GM18861 (cell line): ENCODE results near the gene CNFN.

Experiments
- ATAC-seq: cut with Tn5 transposase; IDR thresholded peaks from one replicate; pipeline ENCODE4 v1.9.1; 2021; ENCODE audit not compliant: unreplicated experiment

Gene CNFN, protein sequence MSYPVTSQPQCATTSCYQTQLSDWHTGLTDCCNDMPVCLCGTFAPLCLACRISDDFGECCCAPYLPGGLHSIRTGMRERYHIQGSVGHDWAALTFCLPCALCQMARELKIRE

DNA sequence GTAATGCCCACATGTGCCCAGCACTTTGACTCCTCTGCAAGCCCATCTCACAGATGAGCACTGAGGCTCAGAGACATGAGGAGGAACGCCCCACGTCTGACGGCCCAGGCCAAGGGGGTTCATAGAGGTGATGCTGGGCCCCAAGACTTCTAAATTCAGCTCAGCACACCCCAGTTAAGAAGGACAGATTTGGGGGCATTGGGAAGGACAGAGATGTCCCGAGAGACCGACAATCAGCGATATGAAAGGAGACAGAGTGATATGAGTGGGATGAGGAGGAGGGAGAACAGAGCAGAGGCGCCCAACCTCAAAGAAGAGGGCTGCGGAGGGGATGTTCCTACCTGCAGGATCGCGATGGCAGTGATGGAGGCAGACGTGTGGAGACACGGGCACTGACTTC, at the start of gene CNFN:
Gene CNFN (minus strand): TSS at position 399 of the 400 bp plus-strand sequence. CDS start 1,260 bp downstream, outside the sequence.
- ATAC-seq = no peak

DNA sequence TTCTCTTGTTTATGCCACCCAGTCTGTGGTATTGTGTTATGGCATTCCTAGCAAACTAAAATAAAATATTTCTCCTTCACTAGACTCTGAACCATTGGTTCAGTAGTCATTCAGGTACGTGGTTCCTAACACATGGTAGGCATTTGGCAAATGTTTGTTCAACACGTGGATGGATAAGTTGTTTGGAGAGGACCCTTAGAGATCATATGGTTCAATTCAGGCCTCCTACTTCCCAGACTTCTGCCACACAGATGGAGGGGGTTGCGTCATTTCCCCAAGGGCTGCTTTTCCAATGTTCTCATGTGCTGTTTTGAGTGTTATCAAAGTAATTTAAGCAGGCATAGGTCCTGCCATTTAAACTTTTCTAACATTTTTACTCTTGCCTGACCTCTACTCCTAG, 45.9 kb upstream of the CNFN start:
- ATAC-seq = no peak

DNA sequence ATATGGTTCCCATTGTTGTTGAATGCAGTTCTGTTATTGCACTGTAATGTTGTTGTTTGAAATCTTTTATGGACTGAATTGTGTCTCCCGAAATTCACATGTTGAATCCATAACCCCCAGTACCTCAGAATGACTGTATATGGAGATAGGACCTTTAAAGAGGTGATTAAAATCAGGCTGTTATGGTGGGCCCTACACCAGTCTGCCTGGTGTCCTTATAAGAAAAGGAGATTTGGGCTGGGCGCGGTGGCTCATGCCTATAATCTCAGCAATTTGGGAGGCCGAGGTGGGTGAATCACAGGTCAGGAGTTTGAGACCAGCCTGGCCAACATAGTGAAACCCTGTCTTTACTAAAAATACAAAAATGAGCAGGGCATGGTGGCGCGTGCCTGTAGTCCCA, 45.2 kb upstream of the CNFN start:
- ATAC-seq = no peak

DNA sequence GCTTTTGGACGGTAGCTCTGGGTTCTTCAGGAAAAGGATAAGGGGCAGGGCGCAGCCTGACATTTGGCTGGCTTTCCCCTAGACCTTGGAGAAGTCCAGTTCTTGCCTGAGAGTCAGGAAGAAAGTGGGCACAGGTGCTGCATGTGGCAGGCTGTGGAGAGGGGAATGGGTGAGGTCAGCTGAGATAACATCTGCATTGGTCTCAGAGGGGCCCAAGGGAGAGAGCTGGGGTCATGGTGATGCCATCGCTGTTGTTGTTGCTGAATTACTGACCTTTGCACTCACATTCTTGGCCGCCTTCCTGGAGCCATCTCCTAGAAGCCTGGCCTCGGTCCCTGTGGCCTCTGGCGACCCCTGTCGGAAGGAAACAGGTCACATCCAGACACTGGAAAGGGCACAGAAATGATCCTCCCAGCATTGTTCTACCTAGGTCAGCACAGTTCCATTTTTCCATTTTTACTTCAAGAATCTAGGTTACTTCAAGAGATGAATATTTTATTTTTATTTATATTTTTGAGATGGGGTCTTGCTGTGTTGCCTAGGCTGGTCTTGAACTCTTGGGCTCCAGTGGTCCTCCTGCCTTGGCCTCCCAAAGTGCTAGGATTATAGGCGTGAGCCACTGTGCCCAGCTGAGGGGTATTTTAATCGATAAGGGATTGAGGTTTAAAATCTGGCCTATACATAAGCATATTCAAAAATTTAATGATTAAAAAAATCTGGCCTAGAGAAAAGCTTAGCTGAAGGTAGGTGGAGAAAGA, 43.6 kb upstream of the CNFN start:
- ATAC-seq = no peak

DNA sequence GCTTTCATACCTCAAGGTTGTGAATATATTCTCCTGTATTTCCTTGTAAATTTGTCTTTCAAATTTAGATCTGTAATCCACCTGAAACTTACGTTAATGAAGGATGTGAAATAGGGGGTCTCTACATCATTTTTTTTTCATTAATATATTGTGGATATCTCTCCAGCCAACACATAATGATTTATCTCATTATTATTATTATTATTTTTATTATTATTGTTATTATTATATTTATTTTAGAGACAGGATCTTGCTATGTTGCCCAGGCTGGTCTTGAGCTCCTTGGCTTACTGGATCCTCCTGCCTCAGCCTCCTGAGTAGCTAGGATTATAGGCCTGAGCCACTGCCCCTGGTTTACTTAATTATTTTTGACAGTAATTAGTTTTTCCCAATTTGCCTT, 41.4 kb upstream of the CNFN start:
- no peak for ATAC-seq

DNA sequence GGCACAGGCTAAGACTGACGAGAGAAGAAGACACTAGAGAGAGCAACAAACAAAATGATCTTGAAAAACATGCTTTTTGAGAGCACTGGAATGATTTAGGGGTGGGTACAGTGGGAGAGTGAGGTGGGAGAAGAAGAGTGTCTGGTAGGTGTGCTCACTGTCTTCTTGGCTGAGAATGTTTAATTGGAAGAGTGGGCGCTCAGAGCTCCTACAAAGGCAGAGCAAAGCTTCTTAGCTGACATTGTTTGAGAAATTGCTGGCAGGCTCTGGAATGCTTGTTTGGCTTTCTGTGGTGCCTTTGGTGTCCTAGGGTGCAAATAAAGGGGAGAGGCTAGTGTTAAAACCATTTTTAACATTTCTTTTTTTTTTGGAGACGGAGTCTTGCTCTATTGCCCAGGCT, 38.6 kb upstream of the CNFN start:
- ATAC-seq = no peak

DNA sequence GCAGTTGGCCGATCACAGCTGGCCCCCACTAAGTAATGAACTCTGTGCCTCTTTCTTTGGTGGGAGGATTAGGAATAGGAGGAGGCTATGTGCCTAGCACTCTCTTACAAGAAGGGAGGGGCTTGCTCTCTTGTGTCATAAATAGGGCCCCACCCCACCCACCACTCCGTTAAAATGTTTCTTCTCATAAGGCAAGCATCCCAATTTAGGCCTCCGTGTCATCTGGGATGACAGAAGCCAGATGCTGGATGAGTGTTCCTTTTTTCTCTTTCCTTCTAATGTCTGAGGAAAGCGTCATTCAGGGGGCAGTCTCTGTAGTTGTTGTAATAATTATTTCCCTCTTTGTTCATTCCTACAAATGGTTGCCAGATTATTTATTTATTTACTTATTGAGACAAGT, 37.2 kb upstream of the CNFN start, which contains the start of gene LIPE:
Gene LIPE (minus strand): TSS at position 76 of the 400 bp plus-strand sequence. CDS start 239 bp downstream, outside the sequence.
- ATAC-seq = no peak

DNA sequence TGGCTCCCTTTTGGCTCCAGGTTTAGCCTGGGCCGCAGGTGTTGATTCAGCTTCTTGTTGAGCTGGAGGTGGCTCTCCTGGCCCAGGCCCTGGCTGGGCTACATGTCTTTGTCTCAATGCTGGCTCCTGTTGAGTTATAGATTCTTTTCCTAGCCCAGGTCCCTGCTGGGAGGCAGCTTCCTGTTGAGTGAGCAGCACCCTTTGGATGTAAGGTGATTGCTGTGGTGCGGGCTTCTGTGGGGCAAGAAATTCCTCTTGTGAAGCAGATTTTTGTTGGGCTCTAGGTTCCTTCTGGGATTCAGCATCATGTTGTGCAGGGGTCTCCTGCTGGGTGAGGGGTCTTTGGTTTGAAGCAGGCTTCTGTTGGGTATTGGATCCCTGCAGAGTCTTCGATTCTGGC, 36.5 kb upstream of the CNFN start:
- no peak for ATAC-seq

DNA sequence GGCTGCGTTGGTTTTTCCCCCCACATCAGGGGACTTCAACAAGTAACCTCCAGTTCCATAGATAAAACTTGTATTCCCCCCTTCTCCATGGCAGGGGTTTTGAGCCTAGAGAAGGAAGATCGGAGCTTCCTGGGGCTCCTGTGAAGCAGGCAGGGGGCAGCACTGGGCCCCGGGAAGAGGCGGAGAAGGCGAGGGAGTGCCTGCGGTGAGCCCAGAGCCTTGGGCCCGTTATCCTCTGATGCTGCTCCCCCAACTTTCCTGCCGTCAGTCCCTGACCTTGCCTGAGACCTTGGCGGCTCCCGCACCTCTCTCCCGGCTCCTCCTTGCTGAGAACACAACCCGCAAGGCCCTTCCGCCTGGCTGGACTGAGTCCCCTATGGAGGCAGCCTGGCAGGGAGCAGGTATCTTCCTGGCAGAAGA, 34.6 kb upstream of the CNFN start:
- ATAC-seq = no peak

DNA sequence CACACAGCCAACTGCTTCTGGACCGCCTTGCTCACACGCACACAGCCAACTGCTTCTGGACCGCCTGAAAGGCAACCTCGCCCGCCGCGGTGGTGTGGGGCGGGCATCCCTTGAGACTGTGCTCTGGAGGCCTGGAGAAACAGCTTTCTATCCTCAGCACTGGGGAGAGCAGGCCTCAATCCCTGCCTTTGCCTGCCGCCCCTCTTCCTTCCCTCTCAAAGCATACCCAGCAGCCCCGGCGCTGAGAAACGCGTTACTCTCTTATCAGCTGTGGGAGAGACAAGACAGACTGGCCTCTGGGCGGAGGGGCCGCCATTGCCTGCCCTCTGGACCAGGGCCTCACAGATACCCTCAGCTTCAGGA, 34.2 kb upstream of the CNFN start:
- no peak for ATAC-seq

DNA sequence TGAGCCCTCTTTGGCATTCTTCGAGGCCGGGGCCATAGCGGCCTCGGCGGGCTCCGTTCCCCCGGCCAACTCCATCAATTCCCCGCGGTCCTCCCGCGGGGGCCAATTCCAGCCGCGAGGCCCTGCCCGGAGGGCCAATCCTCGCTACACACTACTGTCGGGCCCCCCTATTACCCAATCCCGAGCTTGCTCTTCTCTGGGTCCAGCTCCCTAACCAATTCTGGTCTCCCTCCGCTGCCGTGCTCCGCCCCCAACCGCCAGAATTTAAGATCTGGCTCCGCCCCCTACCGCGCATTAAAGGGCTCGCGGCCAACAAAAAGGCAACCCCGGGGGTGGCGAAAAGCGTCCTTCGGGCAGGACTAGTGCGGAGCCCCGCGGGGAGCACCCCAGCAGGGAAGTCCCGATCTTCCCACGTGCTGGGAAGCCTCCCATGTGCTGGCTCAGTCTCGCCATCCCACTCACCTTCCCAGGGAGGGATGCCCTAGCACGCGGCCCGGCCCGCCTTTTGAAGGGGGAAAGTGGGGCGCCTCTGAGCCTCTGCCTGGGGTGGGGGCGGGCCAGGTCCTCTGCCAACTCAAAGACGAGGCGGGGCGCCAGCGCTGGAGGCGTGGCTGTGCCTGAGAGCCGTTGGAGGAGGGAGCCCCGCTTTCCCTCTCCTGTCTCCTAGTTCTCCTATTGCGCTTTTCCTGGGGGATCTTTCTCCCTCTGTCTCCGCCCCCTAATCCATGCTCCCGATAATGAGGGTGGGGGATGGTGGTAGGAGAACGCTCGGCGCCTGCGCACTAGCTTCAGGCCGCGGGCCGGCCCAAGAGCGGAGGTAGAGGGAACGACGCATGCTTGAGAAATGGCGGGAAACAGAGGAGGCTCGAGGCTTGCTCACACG, 33.6 kb upstream of the CNFN start:
- ATAC-seq = peak; percentile 76

DNA sequence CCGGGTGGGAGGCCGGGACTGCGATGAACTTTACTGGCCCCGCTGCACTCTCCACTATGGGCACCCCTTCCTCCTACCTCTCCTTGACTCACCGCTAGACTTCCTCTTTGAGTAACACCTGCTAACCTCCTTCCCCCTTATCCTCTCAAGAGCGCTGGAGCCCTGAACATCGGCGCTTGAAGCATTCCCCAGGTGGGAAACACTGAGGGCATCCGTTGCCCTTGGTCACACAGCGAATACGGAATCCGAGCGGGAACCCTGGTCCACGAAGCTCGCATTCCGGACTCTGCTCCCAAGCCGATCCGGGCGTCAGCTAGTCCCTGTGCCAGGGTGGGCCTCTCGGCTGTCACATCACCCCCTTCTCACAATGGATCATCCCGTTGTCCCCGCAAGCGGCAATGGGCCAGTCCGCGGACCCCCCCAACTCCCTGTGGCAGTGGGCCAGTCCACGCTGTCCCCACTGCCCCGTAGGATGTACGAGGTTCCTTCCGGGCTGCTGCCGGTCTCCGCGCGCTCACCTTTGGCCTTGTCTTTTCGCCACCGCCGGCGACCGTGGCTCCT, 32.9 kb upstream of the CNFN start:
- ATAC-seq = peak; percentile 28

DNA sequence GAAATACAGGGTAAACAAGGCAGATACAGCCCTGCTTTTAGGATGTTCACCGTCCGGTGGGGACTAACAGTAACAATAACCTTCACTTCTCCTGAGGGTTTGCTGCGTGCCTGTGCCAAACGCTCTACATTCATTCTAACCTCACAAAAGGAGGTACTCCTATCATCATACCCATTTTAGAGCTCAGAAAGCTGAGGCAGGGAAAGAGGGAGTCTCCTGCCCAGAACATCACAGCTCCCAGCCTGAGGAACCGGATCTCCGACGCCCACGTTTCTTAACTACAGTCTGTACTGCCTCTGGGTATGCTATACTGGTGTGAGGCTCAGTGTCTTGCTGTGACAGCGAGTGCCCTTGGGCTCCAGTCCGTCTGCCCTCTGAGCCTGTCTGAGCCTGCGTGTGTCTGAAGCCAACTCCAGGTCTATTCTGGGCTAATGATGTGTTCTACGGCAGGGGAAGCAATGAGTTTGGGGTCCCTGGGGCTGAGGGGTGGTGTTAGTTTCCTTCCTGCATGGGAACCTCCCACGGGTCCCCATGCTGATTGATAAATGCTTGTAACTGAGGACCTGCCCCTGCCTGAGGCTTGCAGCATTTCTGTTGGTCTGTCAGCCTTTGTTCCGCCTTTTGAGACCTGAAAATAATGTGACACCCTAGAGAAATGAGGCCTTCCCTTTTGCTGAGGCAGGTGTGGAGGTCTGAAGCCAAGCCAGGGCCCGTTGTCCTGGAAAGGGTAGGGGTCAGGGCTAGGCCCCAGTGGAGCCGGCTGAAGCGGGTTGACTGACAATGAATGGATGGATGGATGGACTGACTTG, 32.2 kb upstream of the CNFN start:
- no peak for ATAC-seq

DNA sequence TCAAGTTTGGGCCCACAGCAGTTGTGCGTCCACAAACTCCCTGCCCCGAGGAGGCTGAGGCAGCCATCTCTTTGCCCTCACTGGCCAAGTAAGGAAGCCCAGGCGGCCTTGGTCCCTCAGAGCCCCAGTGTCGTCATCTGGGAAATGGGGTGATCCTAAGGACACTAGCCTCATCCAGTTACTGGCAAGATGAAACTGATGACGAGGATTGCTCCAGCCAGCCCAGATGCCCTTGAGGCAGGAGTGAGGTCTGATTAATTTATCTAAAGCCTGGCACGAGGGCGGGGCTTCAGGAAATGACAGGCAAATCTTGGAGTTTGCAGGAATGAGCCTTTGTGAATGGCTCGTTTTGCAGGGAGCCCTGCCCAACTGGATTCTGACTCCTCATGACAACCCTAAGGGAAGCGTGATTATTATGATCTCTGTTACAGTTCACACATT, 31.5 kb upstream of the CNFN start:
- ATAC-seq = no peak

DNA sequence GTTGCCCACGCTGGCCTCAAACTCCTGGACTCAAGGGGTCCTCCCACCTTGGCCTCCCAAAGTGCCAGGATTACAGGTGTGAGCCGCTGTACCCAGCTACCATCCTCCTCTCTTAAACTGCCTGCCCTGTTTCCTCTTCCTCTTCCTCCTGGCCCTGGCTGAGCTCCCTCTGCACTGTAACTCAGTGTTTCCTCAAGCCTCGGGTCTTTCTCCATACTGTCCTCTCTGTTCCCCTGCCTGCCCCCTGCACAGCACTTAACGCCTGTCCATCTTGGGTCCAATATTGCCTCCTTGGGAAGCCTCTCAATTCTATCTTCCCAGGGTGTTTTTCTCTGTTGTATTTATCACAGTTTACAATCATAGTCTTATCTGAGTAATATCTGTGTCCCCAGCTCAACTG, 31.0 kb upstream of the CNFN start:
- no peak for ATAC-seq

DNA sequence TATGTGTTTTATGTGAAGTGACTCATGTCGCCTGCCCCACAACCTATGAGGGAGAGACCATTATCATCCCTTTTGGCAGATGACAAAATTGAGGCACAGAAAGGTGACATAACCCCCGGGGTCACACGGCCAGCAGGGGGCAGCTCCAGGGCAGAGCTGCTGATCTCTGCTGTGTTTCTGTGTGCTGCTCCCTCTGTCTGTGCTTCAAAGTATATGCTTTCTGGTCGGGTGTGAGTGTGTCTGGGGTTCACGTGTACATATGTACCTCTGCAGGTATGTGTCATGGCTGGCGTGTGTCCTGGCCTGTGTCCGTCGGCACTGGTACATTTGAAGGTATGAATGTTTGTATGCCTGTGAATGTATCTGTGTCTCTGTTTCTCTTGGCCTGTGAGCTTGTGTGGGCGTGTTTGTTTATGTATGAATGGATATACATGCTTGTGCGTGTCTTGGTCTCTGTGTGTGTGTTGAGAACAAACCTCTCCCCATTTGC, 30.0 kb upstream of the CNFN start:
- ATAC-seq = peak; percentile 44

DNA sequence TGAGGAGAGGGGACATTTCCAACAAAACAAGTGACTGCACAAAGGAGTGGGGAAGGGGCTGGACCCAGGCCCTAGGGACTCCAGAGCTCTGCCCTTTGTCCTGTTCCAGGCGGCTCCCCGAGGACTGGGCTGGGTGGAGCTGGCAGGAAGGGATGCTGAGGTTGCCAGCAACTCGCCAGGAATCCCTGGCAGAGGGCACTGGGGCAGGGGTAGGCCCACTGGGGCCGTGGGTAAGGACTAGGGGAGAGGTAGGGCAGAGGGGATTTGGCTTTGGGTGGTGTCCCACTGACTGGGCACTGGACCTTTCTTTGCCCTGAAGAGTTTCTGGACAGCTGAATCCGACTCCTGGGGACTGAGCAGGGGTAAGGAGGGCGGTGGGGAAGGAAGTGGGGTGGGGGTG, 29.2 kb upstream of the CNFN start:
- ATAC-seq = no peak

DNA sequence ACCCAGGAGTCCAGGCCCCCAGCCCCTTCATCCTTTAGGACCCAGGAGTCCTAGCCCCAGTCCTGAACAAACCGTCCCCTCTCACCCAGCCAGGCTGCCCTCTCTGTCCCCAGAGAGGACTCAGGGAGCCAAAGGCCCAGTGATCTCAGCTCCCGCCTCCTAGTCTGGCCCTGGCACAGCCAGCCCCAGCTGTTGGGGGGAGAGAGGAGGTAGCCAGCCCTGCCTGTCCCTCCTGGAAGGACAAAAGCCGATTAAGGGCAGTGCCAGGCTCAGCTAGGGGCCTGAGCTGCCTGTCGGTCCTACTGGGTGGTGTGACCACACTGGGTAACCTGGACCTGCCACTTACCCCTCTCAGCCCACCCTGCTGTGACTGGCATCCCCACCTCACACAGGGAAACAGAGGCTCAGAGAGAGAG, 22.6 kb upstream of the CNFN start:
- ATAC-seq = no peak

DNA sequence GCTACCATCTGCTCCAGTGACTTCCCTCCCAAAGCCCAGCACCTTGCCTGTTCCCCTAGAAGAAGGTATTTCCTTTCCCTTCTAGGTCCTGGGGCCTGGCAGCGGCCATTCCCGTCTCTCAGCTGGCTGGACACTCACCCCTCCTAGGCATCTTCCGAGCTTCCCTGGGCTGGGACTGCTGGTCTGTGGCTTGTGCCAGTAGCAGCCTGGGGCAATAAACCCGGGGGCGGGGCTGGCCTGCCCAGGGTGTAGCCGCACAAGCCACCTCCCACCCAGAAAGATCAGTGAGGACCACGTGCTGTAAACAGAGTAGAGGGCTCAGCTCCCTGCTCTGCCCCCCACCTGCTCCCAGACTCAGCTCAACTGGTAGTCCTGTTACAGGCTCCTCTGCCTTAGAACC, 22.1 kb upstream of the CNFN start:
- no peak for ATAC-seq

DNA sequence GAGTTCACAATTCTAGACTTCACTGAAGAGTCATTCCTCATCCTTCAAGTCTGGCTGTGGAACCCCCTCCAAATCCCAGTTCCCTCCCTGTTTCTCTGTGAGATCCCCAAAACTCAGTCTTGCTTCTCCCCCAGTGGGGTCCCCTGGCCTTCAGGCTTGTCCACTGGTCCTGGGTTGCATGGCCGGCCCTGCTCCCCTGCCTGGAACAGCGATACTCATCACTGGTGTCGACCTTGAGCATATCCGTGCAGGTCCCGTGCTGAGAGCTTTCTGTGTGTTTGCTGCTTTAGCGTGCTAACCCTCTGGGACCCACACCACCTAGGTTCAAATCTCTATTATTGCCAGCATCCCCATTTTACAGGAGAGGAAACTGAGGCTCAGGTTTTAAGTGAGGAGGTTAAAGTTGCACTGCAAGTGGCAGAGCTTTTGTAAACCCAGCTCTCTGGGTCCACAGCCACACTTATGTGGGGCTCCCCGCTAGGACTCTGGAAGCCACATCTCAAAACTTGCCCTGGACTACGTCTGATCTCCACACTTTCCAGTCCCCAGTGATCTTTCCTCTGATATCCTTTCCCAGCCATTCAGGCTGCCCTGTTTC, 21.6 kb upstream of the CNFN start:
- no peak for ATAC-seq
